Right atrium auricular region (tissue), 2 donors: ENCODE measurements around the gene RPP38. TPM values are rescaled to one million over a fixed set of nuclear protein-coding genes. Genes with fewer than 3 reads are reported as not detected.

ENCODE experiments used
- DNase-seq: peaks from one replicate; pipeline ENCODE4 v3.0.0-alpha.2; 2019; ENCODE audit warnings: low spot score
- H3K27ac ChIP-seq, 2 donors: fragments of 200-600 bp; sonication (generic); 1 replicate in 1 of 2; 2 replicates in 1 of 2; pipeline ENCODE4 v1.5.1; 2016 to 2019
- H3K27me3 ChIP-seq, 2 donors: fragments of 200-600 bp; sonication (generic); one replicate each; pipeline versions ENCODE4 v1.5.1 to v1.6.0; 2017 to 2019
- H3K36me3 ChIP-seq: fragments of 200-600 bp; sonication (generic); one replicate; pipeline ENCODE4 v1.5.1; 2016
- H3K4me1 ChIP-seq, 2 donors: fragments of 200-600 bp; sonication (generic); one replicate each; pipeline versions ENCODE4 v1.5.1 to v1.6.0; 2017 to 2019
- H3K4me3 ChIP-seq, 2 donors: fragments of 200-600 bp; sonication (generic); 1 replicate in 1 of 2; 2 replicates in 1 of 2; pipeline ENCODE4 v1.5.1; 2017 to 2019; ENCODE audit warnings: mild to moderate bottlenecking in 1 of 2, moderate library complexity in 1 of 2
- H3K9me3 ChIP-seq, 2 donors: fragments of 200-600 bp; sonication (generic); one replicate each; pipeline ENCODE4 v1.5.1; 2019
- CTCF ChIP-seq, 2 donors: fragments of 200-600 bp; sonication (generic); IDR thresholded peaks; one replicate each; pipeline ENCODE4 v1.5.1; 2019; ENCODE audit warnings: antibody characterized with exemption in 2 of 2
- total RNA-seq, 2 donors: library from RNA; depleted of rRNA; stranded (reverse); fragments of >200 nt; gene quantifications; one replicate each; pipeline ENCODE4 v1.1.0, GENCODE V29; 2016

RPP38 gene
- total RNA-seq, 2 donors from 2014 or later, result 11.5 to 12.3 TPM

GRCh38 chr10:15136129-15137035, 39.2 kb downstream of the RPP38 start:
- TF ChIP-seq CTCF (IDR thresholded peaks at IDR 0.05), result no peak
- Histone ChIP-seq H3K27ac (no peak overlapping the region), H3K4me1 (no peaks in the 10 kb centered on the region), H3K4me3 (no peak overlapping the region), H3K36me3 (peaks cover 48% of the 10 kb centered on the region), H3K9me3 (no peaks in the 10 kb centered on the region), H3K27me3 (no peaks in the 10 kb centered on the region)
- DNase-seq, result no peak

GRCh38 chr10:15137036-15137359, 39.8 kb downstream of the RPP38 start:
- Histone ChIP-seq H3K27ac (no peak overlapping the region), H3K4me1 (peaks cover 0 to 3% of the 10 kb centered on the region in 2 donors), H3K36me3 (peaks cover 48% of the 10 kb centered on the region), H3K9me3 (no peaks in the 10 kb centered on the region), H3K4me3 (no peak overlapping the region), H3K27me3 (no peaks in the 10 kb centered on the region)
- TF ChIP-seq CTCF (IDR thresholded peaks at IDR 0.05), result no peak
- no peak for DNase-seq

GRCh38 chr10:15137636-15138035, 40.5 kb downstream of the RPP38 start:
- Histone ChIP-seq H3K4me1 (peaks cover 0 to 5% of the 10 kb centered on the region in 2 donors), H3K4me3 (no peak overlapping the region), H3K9me3 (no peaks in the 10 kb centered on the region), H3K36me3 (peaks cover 43% of the 10 kb centered on the region), H3K27ac (no peak overlapping the region), H3K27me3 (no peaks in the 10 kb centered on the region)
- no peak for TF ChIP-seq CTCF (IDR thresholded peaks at IDR 0.05)
- no peak for DNase-seq

GRCh38 chr10:15140698-15141097, 43.5 kb downstream of the RPP38 start:
- DNase-seq, result no peak
- Histone ChIP-seq H3K4me1 (peaks cover 0 to 5% of the 10 kb centered on the region in 2 donors), H3K9me3 (no peaks in the 10 kb centered on the region), H3K27ac (no peak overlapping the region), H3K36me3 (peaks cover 13% of the 10 kb centered on the region), H3K27me3 (no peaks in the 10 kb centered on the region), H3K4me3 (no peak overlapping the region)
- TF ChIP-seq CTCF (IDR thresholded peaks at IDR 0.05), result no peak

- no peak overlapping the region for H3K4me3 ChIP-seq
- H3K27ac ChIP-seq, result no peak overlapping the region
- H3K36me3 ChIP-seq, result peaks cover 10% of the 10 kb centered on the region
- no peaks in the 10 kb centered on the region for H3K27me3 ChIP-seq
- DNase-seq, result no peak
- peaks cover 0 to 5% of the 10 kb centered on the region in 2 donors for H3K4me1 ChIP-seq
- TF ChIP-seq CTCF (IDR thresholded peaks at IDR 0.05), result no peak
- no peaks in the 10 kb centered on the region for H3K9me3 ChIP-seq
Observed at GRCh38 chr10:15141136-15142054, 44.2 kb downstream of the RPP38 start.
